Measurements from ENCODE around the gene CLSTN2. TPM values are rescaled to one million over a fixed set of nuclear protein-coding genes. Genes with fewer than 3 reads are reported as not detected.
A peak's percentile ranks its signal among the peaks of the same experiment; 100 is the strongest.

The CLSTN2 gene
- total and polyA plus RNA-seq, 2 of the 8 experiments (the other 6 are each of a cell fraction or from before 2014, with no cell fraction given) = 0.39 to 0.52 TPM

DNA sequence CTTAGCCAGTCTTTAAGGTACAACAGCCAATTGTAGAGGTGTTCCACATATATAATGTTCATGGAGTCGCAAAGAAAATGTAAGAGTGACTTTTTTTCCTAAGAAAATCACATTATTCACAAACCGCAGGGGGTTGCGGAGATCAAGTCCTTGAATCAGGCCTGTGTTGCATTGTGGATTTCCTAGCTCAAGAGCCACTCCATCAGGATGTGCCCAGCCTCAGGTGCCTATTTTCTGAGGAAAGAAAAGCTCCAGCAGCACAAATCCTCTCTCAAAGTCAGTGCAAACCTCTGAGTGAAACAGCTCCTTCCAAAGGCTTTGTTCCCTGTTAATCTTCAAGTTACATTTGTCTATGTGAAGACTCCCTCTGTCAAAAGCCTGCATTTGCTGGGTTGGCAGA lies 349.4 kb downstream of the CLSTN2 start:
- Histone ChIP-seq H2AK5ac (ENCODE audit: low read depth, low read length) (no peak overlapping the region), H2BK12ac (ENCODE audit: low read depth, low read length) (no peak overlapping the region), H3K9ac (replicated peaks in 1 of 4; ENCODE audit: extremely low read depth in 1 of 4, low read depth in 3 of 4, low read length in 3 of 4) (no peak overlapping the region), H3K27ac (ENCODE audit: low read depth, low read length) (no peak overlapping the region), H2AFZ (ENCODE audit: low read length) (0 out of 2 replicates have a peak overlapping the region, but pooled peaks have one; percentile 35), H3K4ac (replicated peaks; ENCODE audit: insufficient read length, low read depth, low read length) (no peak overlapping the region), H3K56ac (replicated peaks; ENCODE audit: insufficient read length, low read depth, low read length) (no peak overlapping the region), H3K4me2 (ENCODE audit: insufficient read depth in 1 of 2, low read depth in 2 of 2, low read length in 2 of 2) (no peak overlapping the region), H3K79me1 (ENCODE audit: low read depth, low read length) (no peaks in the 10 kb centered on the region), H4K8ac (ENCODE audit: extremely low read depth, insufficient read depth, low read length) (no peak overlapping the region), H3K36me3 (ENCODE audit: control insufficient read depth in 2 of 4, insufficient read depth in 4 of 4, low read length in 3 of 4) (no peaks in the 10 kb centered on the region), H2BK120ac (replicated peaks; ENCODE audit: low read depth, low read length) (no peak overlapping the region), H3K27me3 (replicated peaks in 1 of 4; ENCODE audit: control insufficient read depth in 3 of 4, extremely low read depth in 1 of 4, insufficient read depth in 3 of 4, low read length in 3 of 4) (no peaks in the 10 kb centered on the region), H2BK20ac (ENCODE audit: low read length) (no peak overlapping the region), H3K4me3 (ENCODE audit: extremely low read depth in 1 of 4, insufficient read depth in 2 of 4, low read depth in 3 of 4, low read length in 4 of 4) (no peak overlapping the region), H3K4me1 (replicated peaks in 1 of 4; ENCODE audit: control insufficient read depth in 3 of 4, insufficient read depth in 4 of 4, low read length in 3 of 4) (peaks cover 0 to 11% (median 5%) of the 10 kb centered on the region in 4 experiments; a peak in 4 of 7 replicates), H3K79me2 (ENCODE audit: control insufficient read depth in 1 of 2, insufficient read depth in 2 of 2, low read length in 2 of 2) (no peaks in the 10 kb centered on the region), H4K91ac (replicated peaks; ENCODE audit: insufficient read length, low read length) (no peak overlapping the region), H2BK5ac (ENCODE audit: low read depth, low read length) (no peak overlapping the region), H3K14ac (ENCODE audit: insufficient read length) (no peak overlapping the region), H3K18ac (ENCODE audit: extremely low read depth, low read length) (no peak overlapping the region), H3K9me3 (ENCODE audit: insufficient read depth in 2 of 2, low read depth in 1 of 2, low read length in 1 of 2) (no peaks in the 10 kb centered on the region), H4K20me1 (replicated peaks in 1 of 2; ENCODE audit: control insufficient read depth in 1 of 2, insufficient read depth in 2 of 2, low read length in 2 of 2) (no peaks in the 10 kb centered on the region), H4K5ac (ENCODE audit: insufficient read length, low read depth, low read length) (no peak overlapping the region), H2BK15ac (ENCODE audit: low read length) (no peak overlapping the region), H3K23ac (ENCODE audit: insufficient read length) (no peak overlapping the region), H3K23me2 (ENCODE audit: low read depth, low read length) (no peaks in the 10 kb centered on the region)
- FAIRE-seq (no peak), DNase-seq (ENCODE audit: low read depth in 1 of 2, low spot score in 2 of 2) (no peak)
- ChIA-PET CTCF (ENCODE audit: partially characterized antibody) (interaction anchor here (0.6 to 1.9 kb wide), 6 partner anchors 8 to 195 kb away, joined by 3 to 6 read pairs (median 4); no protein-coding TSS in a partner anchor), POLR2A (ENCODE audit: partially characterized antibody) (interaction anchor here (0.5 to 0.7 kb wide), 2 partner anchors 66 to 685 kb away, joined by 3 to 4 read pairs; no protein-coding TSS in a partner anchor)
- 83% methylated on average over 3 of the region's 3 CpGs; no CpG with 5 or more reads in 1 of the 2 experiments for WGBS, 2 experiments (ENCODE audit: extremely low coverage in 1 of 2, insufficient coverage in 1 of 2, insufficient read length in 1 of 2, insufficient replicate concordance in 2 of 2, low coverage in 1 of 2, low lambda C conversion rate in 2 of 2, missing lambda C conversion rate in 1 of 2)
- TF ChIP-seq CHD1 (IDR thresholded peaks at IDR 0.05; ENCODE audit: low read depth, low read length) = no peak
- TF ChIP-seq TAF7 (optimal IDR thresholded peaks at IDR 0.05; ENCODE audit: borderline replicate concordance, low read depth, low read length) = no peak
- no peak for TF ChIP-seq POLR2AphosphoS5 (IDR thresholded peaks at IDR 0.05; ENCODE audit: low read depth, low read length)
- TF ChIP-seq SP1 (IDR thresholded peaks at IDR 0.05; ENCODE audit: low read depth, low read length) = no peak
- TF ChIP-seq NRF1 (IDR thresholded peaks at IDR 0.05; ENCODE audit: low read depth, low read length) = no peak
- TF ChIP-seq TCF12 (IDR thresholded peaks at IDR 0.05; ENCODE audit: low read depth, low read length) = no peak
- no peak for TF ChIP-seq MAFK (IDR thresholded peaks at IDR 0.05; ENCODE audit: low read depth, low read length)
- TF ChIP-seq YY1 (IDR thresholded peaks at IDR 0.05; ENCODE audit: low read depth, low read length) = no peak
- TF ChIP-seq KDM1A (IDR thresholded peaks at IDR 0.05; ENCODE audit: borderline replicate concordance, low read length) = no peak
- no peak for TF ChIP-seq JUN (IDR thresholded peaks at IDR 0.05; ENCODE audit: low read depth, low read length)
- TF ChIP-seq EP300 (IDR thresholded peaks at IDR 0.05; ENCODE audit: borderline replicate concordance in 1 of 2, low read depth in 2 of 2, low read length in 2 of 2) = no peak
- no peak for TF ChIP-seq CTCF (IDR thresholded peaks at IDR 0.05; ENCODE audit: control extremely low read depth in 1 of 3, insufficient read depth in 1 of 3, low read depth in 1 of 3, low read length in 3 of 3)

Data from H1 (cell line).